G401.6 (cell line): ENCODE results near the gene CDCP1.

Experiments used
- FAIRE-seq: peaks from 2 replicates; lab custom pipeline; 2012; peaks lifted over from hg19 to GRCh38; lab: Jason Lieb, UNC

CDCP1 gene

GRCh38 chr3:45137656-45138181, 8.5 kb downstream of the CDCP1 start:
- no peak for FAIRE-seq

- FAIRE-seq, result no peak
Observed at GRCh38 chr3:45135959-45136358, 10.2 kb downstream of the CDCP1 start.

- no peak for FAIRE-seq
Observed at GRCh38 chr3:45134758-45135521, 11.2 kb downstream of the CDCP1 start.

GRCh38 chr3:45132568-45133211, 13.5 kb downstream of the CDCP1 start:
- FAIRE-seq, result no peak

GRCh38 chr3:45131201-45131600, 15.0 kb downstream of the CDCP1 start:
- FAIRE-seq, result no peak

GRCh38 chr3:45130476-45130875, 15.7 kb downstream of the CDCP1 start:
- FAIRE-seq, result no peak

- no peak for FAIRE-seq
Observed at GRCh38 chr3:45128950-45129349, 17.2 kb downstream of the CDCP1 start.

GRCh38 chr3:45127130-45127822, 18.9 kb downstream of the CDCP1 start:
- no peak for FAIRE-seq

- no peak for FAIRE-seq
Observed at GRCh38 chr3:45126730-45127129, 19.4 kb downstream of the CDCP1 start.

- no peak for FAIRE-seq
Observed at GRCh38 chr3:45125550-45126026, 20.6 kb downstream of the CDCP1 start.

- FAIRE-seq, result no peak
Observed at GRCh38 chr3:45124956-45125355, 21.2 kb downstream of the CDCP1 start.

GRCh38 chr3:45124352-45124751, 21.8 kb downstream of the CDCP1 start:
- no peak for FAIRE-seq

- no peak for FAIRE-seq
Observed at GRCh38 chr3:45123581-45124269, 22.5 kb downstream of the CDCP1 start.

GRCh38 chr3:45123030-45123429, 23.1 kb downstream of the CDCP1 start:
- FAIRE-seq, result no peak

GRCh38 chr3:45120359-45121158, 25.6 kb downstream of the CDCP1 start:
- no peak for FAIRE-seq

- no peak for FAIRE-seq
Observed at GRCh38 chr3:45119824-45120358, 26.3 kb downstream of the CDCP1 start.

- FAIRE-seq, result no peak
Observed at GRCh38 chr3:45119376-45119775, 26.8 kb downstream of the CDCP1 start.

- FAIRE-seq, result no peak
Observed at GRCh38 chr3:45118615-45119071, 27.5 kb downstream of the CDCP1 start.

GRCh38 chr3:45116350-45116749, 29.8 kb downstream of the CDCP1 start:
- FAIRE-seq, result no peak

- no peak for FAIRE-seq
Observed at GRCh38 chr3:45113625-45114050, 32.5 kb downstream of the CDCP1 start.

- no peak for FAIRE-seq
Observed at GRCh38 chr3:45112939-45113338, 33.2 kb downstream of the CDCP1 start.
